K562 (cell line): ENCODE measurements around the gene ARHGAP32.

Experiments
- CTCF ChIP-seq, 3 experiments: IDR thresholded peaks in 2 of 3; conservative IDR thresholded peaks in 1 of 3; 2 replicates each; pipeline ENCODE4 v1.5.1; 2011 to 2012; ENCODE audit warnings: low read length in 3 of 3, mild to moderate bottlenecking in 3 of 3, control low read depth in 2 of 3, improper control_type of control experiment in 1 of 3, inconsistent platforms in 1 of 3, low read depth in 1 of 3, mixed read lengths in 1 of 3, moderate library complexity in 1 of 3; ENCODE audit not compliant: insufficient read depth in 2 of 3
- EP300 ChIP-seq: IDR thresholded peaks from 2 replicates; pipeline ENCODE4 v1.6.1; 2012; ENCODE audit warnings: low read length, improper control_type of control experiment
- ESRRA ChIP-seq: fragments of 450-650 bp; IDR thresholded peaks from 2 replicates; pipeline ENCODE4 v1.6.1; 2014; ENCODE audit warnings: low read depth, mild to moderate bottlenecking, moderate library complexity, borderline replicate concordance
- FOXA3 ChIP-seq, 2 experiments: fragments of 450-650 bp in 1 of 2; sonication (generic) in 1 of 2; formaldehyde crosslinking; IDR thresholded peaks in 1 of 2; conservative IDR thresholded peaks in 1 of 2; 2 replicates each; pipeline versions ENCODE4 v1.4.0 to v1.8.0; 2020 to 2022; ENCODE audit warnings: mild to moderate bottlenecking in 2 of 2, missing genetic modification reagents in 1 of 2
- FOXJ3 ChIP-seq: sonication (generic); formaldehyde crosslinking; IDR thresholded peaks from 2 replicates; pipeline ENCODE4 v1.4.0; 2020; ENCODE audit warnings: mild to moderate bottlenecking, missing genetic modification reagents
- POLR2AphosphoS5 ChIP-seq: IDR thresholded peaks from 2 replicates; pipeline ENCODE4 v1.6.1; 2011; ENCODE audit warnings: mild to moderate bottlenecking, low read depth, low read length, moderate library complexity; ENCODE audit not compliant: control insufficient read depth, insufficient read depth
- SRSF9 ChIP-seq: fragments of 200-400 bp; formaldehyde crosslinking; IDR thresholded peaks from 2 replicates; pipeline ENCODE4 v1.6.1; 2017; ENCODE audit warnings: low read depth, low read length, borderline replicate concordance
- ZNF431 ChIP-seq: sonication (generic); formaldehyde crosslinking; IDR thresholded peaks from 2 replicates; pipeline ENCODE4 v1.8.0; 2022; ENCODE audit warnings: mild to moderate bottlenecking, missing genetic modification reagents

GRCh38 chr11:128947773-128948172 lies 244.4 kb downstream of the ARHGAP32 start:
- TF ChIP-seq SRSF9 (no peak), FOXJ3 (CRISPR knock-in tag) (no peak), ESRRA (no peak), POLR2AphosphoS5 (no peak), EP300 (no peak), FOXA3 (CRISPR knock-in tag; conservative IDR thresholded peaks at IDR 0.05 in 1 of 2, IDR thresholded peaks at IDR 0.05 in 1 of 2) (no peak), CTCF (IDR thresholded peaks at IDR 0.05 in 2 of 3, conservative IDR thresholded peaks at IDR 0.05 in 1 of 3; ENCODE audit: insufficient read depth in 2 of 3, low read depth in 1 of 3, low read length in 3 of 3) (no peak), ZNF431 (CRISPR knock-in tag) (no peak)
